ENCODE results near the gene SLC45A2. TPM values are rescaled to one million over a fixed set of nuclear protein-coding genes. Genes with fewer than 3 reads are reported as not detected.

SLC45A2 gene
- total RNA-seq, 1 experiment from 2014 or later, result not detected

GRCh38 chr5:33973271-33973670 lies 11.2 kb downstream of the SLC45A2 start:
- no peak for TF ChIP-seq CTCF (IDR thresholded peaks at IDR 0.05; ENCODE audit: unreplicated experiment)
- H3K4me1 Mint-ChIP-seq (ENCODE audit: insufficient read depth, unreplicated experiment), result no peaks in the 10 kb centered on the region

DNA sequence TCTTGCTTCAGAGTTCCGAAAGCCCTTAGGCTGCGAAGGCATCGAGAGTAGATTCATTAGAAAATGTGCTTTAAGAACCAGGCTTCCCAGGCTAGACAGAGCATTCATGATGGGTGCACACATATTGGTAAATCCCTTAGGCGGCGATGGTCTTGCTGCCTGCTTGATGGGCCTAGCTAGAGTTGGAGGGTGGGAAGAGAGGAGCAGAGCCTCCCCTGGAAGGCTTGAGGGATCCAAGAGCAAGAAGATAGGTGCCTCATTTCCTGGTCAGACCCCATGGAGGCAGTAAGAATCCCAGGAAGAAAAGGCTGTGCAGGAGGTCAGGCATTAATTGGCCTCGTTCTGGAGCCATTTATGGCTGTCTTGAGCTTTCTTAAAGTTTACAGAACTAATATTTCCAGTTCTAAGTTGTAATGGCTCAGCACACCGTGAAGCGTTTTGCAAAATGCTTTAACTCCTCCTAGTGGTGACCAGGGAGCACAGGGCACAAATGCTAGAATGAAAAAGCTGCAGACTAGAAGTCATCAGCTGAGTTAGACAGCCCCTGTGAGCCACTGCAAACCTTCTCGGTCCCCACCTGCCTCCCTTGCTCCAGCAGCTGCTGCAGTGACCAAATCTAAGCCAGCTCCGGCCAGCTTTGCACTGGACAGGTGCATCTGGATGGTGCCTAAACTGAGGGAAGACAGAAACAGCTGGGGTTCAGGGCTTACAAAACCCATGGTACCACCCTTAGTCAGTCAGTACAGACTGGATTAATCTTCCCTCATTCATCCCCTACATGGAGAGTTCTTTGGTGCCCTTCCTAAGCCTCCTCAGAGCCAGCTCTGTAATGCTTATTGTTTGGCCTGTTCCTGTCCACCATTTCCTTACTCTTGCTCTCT lies 14.7 kb downstream of the SLC45A2 start:
- Mint-ChIP-seq H3K27me3 (ENCODE audit: insufficient read depth, unreplicated experiment) (no peaks in the 10 kb centered on the region), H3K4me3 (ENCODE audit: unreplicated experiment) (no peak overlapping the region), H3K36me3 (ENCODE audit: insufficient read depth, unreplicated experiment) (no peaks in the 10 kb centered on the region), H3K9me3 (ENCODE audit: unreplicated experiment) (no peaks in the 10 kb centered on the region), H3K4me1 (ENCODE audit: insufficient read depth, unreplicated experiment) (no peaks in the 10 kb centered on the region), H3K27ac (ENCODE audit: low read depth, unreplicated experiment) (no peak overlapping the region)
- POLR2A ChIA-PET, result interaction anchor here (0.6 to 1.4 kb wide), 5 partner anchors 9 to 1421 kb away, joined by 3 to 4 read pairs (median 4); partner anchors contain the start of gene AMACR
- BruUV-seq (replicated peaks), result no TSS peak
- intact Hi-C loops (cut with micrococcal nuclease), result loop anchor here (1.0 kb wide), 1 partner anchor 534 kb away; no protein-coding TSS in a partner anchor
- DNase-seq (ENCODE audit: unreplicated experiment), result peak; percentile 35
- CTCF ChIA-PET, result interaction anchor here (0.6 to 2.8 kb wide), 32 partner anchors 9 to 697 kb away, joined by 3 to 32 read pairs (median 4); partner anchors contain the start of genes ADAMTS12, AMACR and TARS1
- TF ChIP-seq CTCF (IDR thresholded peaks at IDR 0.05; ENCODE audit: unreplicated experiment), result peak; percentile 56

More at GRCh38 chr5:33973271-33973670, 11.2 kb downstream of the SLC45A2 start:
- H3K4me3 Mint-ChIP-seq (ENCODE audit: unreplicated experiment), result no peak overlapping the region
- peaks cover 6% of the 10 kb centered on the region for H3K36me3 Mint-ChIP-seq (ENCODE audit: insufficient read depth, unreplicated experiment)
- BruUV-seq (replicated peaks), result no TSS peak
- CTCF ChIA-PET, result interaction anchor here (0.6 kb wide), 1 partner anchor 535 kb away, joined by 3 read pairs; no protein-coding TSS in a partner anchor
- H3K27me3 Mint-ChIP-seq (ENCODE audit: insufficient read depth, unreplicated experiment), result no peaks in the 10 kb centered on the region
- no peak for DNase-seq (ENCODE audit: unreplicated experiment)
- POLR2A ChIA-PET, result no interaction called here
- H3K27ac Mint-ChIP-seq (ENCODE audit: low read depth, unreplicated experiment), result no peak overlapping the region
- H3K9me3 Mint-ChIP-seq (ENCODE audit: unreplicated experiment), result no peaks in the 10 kb centered on the region
- intact Hi-C loops (cut with micrococcal nuclease), result no loop called here

DNA sequence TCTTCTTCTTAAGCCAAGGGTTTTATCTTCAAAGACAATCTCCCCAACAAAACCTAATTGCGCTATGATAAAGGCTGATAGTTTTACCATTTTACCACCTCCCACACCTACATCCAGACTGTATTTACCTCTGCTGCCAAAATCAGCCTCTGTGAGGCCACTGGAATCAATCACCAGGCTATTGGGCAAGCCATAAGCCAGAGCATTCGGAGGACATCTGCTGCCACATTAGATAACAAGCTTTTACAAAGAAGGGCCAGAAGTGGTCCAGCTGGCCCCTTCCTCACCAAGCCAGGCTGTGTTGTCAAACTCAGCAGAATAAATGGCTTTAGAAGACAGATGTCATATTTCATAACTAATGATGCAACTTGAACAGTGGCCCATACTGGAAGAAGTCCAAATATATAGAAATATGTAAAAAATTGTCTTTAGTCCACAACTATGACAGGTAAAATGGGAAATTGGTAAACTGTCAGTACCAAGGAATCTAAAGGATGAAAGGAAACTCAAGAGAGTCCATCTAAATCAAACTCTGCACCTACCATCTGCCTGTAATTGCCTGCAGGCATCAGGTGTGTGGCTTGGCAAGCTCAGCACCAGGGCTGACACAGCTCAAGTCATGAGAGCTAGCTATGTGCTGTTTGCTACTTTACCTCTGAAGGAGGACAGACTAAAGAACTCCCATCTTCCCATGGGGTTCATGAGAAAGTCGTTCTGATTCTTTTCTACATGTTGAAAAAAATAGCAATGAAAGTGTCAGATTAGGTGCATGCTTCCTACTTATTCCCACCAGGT lies 16.1 kb downstream of the SLC45A2 start:
- H3K27me3 Mint-ChIP-seq (ENCODE audit: insufficient read depth, unreplicated experiment), result no peaks in the 10 kb centered on the region
- no peak overlapping the region for H3K4me3 Mint-ChIP-seq (ENCODE audit: unreplicated experiment)
- BruUV-seq (replicated peaks), result no TSS peak
- no peaks in the 10 kb centered on the region for H3K9me3 Mint-ChIP-seq (ENCODE audit: unreplicated experiment)
- CTCF ChIA-PET, result interaction anchor here (0.6 to 2.8 kb wide), 8 partner anchors 11 to 652 kb away, joined by 3 to 32 read pairs (median 10); no protein-coding TSS in a partner anchor
- TF ChIP-seq CTCF (IDR thresholded peaks at IDR 0.05; ENCODE audit: unreplicated experiment), result no peak
- H3K4me1 Mint-ChIP-seq (ENCODE audit: insufficient read depth, unreplicated experiment), result no peaks in the 10 kb centered on the region
- intact Hi-C loops (cut with micrococcal nuclease), result no loop called here
- no peaks in the 10 kb centered on the region for H3K36me3 Mint-ChIP-seq (ENCODE audit: insufficient read depth, unreplicated experiment)
- H3K27ac Mint-ChIP-seq (ENCODE audit: low read depth, unreplicated experiment), result no peak overlapping the region
- POLR2A ChIA-PET, result interaction anchor here (0.6 to 1.1 kb wide), 3 partner anchors 40 to 529 kb away, joined by 3 to 4 read pairs (median 3); no protein-coding TSS in a partner anchor
- DNase-seq (ENCODE audit: unreplicated experiment), result peak; percentile 27

DNA sequence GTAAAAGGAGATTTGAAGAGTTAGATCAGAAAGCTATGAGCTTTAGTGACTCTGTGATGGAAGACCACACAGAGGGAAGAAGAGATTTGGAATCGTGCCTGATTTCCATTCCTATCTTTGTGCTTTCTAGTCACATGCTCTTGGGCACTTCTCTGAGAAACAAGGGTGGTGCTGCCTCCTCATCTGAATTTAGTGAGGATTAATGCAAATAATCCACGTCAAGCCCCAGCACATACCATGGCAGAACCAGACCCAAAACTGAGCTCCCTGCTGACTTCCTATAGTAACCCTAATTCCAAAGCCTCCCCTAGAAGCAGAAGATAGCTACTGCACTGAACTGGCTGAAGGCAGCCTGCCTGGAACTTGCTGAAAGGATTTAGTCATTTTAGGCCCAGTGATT lies 17.7 kb downstream of the SLC45A2 start:
- intact Hi-C loops (cut with micrococcal nuclease), result no loop called here

More for the DNA sequence above, 17.7 kb downstream of the SLC45A2 start:
- no peak overlapping the region for H3K4me3 Mint-ChIP-seq (ENCODE audit: unreplicated experiment)
- no peaks in the 10 kb centered on the region for H3K36me3 Mint-ChIP-seq (ENCODE audit: insufficient read depth, unreplicated experiment)
- H3K27ac Mint-ChIP-seq (ENCODE audit: low read depth, unreplicated experiment), result no peak overlapping the region
- BruUV-seq (replicated peaks), result no TSS peak
- no peak for DNase-seq (ENCODE audit: unreplicated experiment)
- H3K4me1 Mint-ChIP-seq (ENCODE audit: insufficient read depth, unreplicated experiment), result no peaks in the 10 kb centered on the region
- ChIA-PET POLR2A (no interaction called here), CTCF (interaction anchor here (0.7 to 1.1 kb wide), 3 partner anchors 24 to 531 kb away, joined by 3 to 6 read pairs (median 3); no protein-coding TSS in a partner anchor)
- no peaks in the 10 kb centered on the region for H3K27me3 Mint-ChIP-seq (ENCODE audit: insufficient read depth, unreplicated experiment)
- no peaks in the 10 kb centered on the region for H3K9me3 Mint-ChIP-seq (ENCODE audit: unreplicated experiment)
- no peak for TF ChIP-seq CTCF (IDR thresholded peaks at IDR 0.05; ENCODE audit: unreplicated experiment)
